BLaER1 treated with 17β-estradiol and CSF1 and Interleukin-3, amounts not matched to agents 10 nM and 100 nM (cell line): ENCODE measurements around the gene RP2.

Source experiments
- H3K27ac ChIP-seq, 11 experiments: shearing (Covaris generic); formaldehyde crosslinking; 2 replicates each; pipeline ENCODE4 v1.8.1; 2022
- H3K27me3 ChIP-seq, 11 experiments: shearing (Covaris generic); formaldehyde crosslinking; 2 replicates each; pipeline ENCODE4 v1.8.1; 2022
- H3K36me3 ChIP-seq, 11 experiments: shearing (Covaris generic); formaldehyde crosslinking; 2 replicates each; pipeline ENCODE4 v1.8.1; 2022
- H3K4me1 ChIP-seq, 10 experiments: shearing (Covaris generic); formaldehyde crosslinking; 2 replicates each; pipeline ENCODE4 v1.8.1; 2022
- H3K4me2 ChIP-seq, 11 experiments: shearing (Covaris generic); formaldehyde crosslinking; 2 replicates each; pipeline ENCODE4 v1.8.1; 2022
- H3K4me3 ChIP-seq, 10 experiments: shearing (Covaris generic); formaldehyde crosslinking; 2 replicates each; pipeline ENCODE4 v1.8.1; 2022
- H3K9ac ChIP-seq, 11 experiments: shearing (Covaris generic); formaldehyde crosslinking; 2 replicates each; pipeline ENCODE4 v1.8.1; 2022
- H3K9me3 ChIP-seq, 11 experiments: shearing (Covaris generic); formaldehyde crosslinking; replicated peaks in 1 of 11; 2 replicates each; pipeline ENCODE4 v1.8.1; 2022
- H4K20me1 ChIP-seq, 11 experiments: shearing (Covaris generic); formaldehyde crosslinking; 2 replicates each; pipeline ENCODE4 v1.8.1; 2022
- Cebpa-rat ChIP-seq, 11 experiments: shearing (Covaris generic); IDR thresholded peaks; 2 replicates each; pipeline ENCODE4 v1.8.1; 2022

RP2 gene

DNA sequence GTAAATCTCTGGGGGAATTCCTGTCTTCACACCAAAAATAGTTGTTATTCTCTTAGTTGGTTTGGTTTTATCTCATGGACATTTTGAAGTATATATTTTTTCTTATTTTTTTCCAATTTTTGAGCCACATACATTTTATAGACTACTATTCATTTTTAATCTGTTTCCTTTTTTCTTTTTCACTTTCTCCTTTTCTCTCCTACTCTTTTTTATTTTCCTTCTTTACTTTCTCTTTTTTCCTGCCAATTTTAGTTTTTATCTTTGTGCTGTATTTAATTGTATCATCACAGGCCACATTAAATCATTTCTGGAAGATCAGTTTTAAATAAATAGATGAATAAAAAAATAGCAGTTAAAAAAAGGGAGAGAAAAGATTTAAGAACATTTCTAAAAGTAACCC, 61.4 kb downstream of the RP2 start:
- Histone ChIP-seq H3K4me2 (no peak overlapping the region), H3K27ac (no peak overlapping the region), H3K27me3 (no peaks in the 10 kb centered on the region), H3K36me3 (no peaks in the 10 kb centered on the region), H3K9me3 (no peaks in the 10 kb centered on the region), H3K4me1 (peaks cover 0 to under 1% (median 0%) of the 10 kb centered on the region in 10 experiments; a peak in 3 of 20 replicates), H3K9ac (no peak overlapping the region), H3K4me3 (no peak overlapping the region), H4K20me1 (no peaks in the 10 kb centered on the region; a peak in 1 of 22 replicates)
- TF ChIP-seq Cebpa-rat (IDR thresholded peaks at IDR 0.05), result no peak

DNA sequence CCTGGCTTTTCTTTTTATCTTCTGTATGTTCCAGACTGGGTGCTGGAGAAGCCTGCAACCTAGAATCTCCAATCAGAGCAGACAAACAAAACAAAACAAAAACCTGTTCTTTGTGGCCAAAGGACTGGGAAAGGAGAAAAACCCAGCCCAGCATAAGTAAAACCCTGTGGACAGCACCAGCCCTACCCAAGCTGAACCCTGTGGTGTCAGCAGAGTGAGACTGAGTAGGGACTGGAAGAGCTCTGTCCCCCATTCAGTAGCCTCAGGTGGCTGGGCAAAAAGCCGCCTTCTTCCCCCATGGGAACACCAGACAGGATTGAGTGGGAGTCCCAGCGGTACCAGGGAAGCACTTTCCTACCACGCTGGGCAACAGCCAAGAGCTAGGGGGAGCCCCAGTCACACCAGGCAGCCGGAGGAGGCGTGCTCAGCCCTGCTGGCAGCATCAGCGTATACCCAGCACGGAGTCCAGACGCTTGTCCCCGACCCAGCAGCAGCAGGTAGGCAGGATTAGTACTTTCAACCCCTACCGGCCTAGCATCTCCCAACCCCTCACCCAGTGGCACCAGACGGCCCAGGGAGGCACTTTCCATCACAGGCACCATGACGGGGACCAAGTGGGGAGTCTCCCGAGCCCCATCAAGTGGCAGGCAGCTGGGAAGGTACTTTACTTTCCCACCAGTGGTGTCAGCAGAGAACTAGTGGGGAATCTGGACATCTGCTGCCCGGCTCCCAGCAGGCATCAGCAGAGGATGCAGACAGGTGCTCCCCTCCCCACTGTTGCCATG, 66.8 kb downstream of the RP2 start:
- Histone ChIP-seq H3K4me3 (peak overlapping the region; percentile 40 to 67 (median 51); a peak in 19 of 20 replicates), H3K4me1 (peaks cover 0 to 21% (median 13%) of the 10 kb centered on the region in 10 experiments; a peak in 17 of 20 replicates), H4K20me1 (no peaks in the 10 kb centered on the region), H3K36me3 (no peaks in the 10 kb centered on the region), H3K4me2 (peak overlapping the region; percentile 46 to 68 (median 59)), H3K9me3 (no peaks in the 10 kb centered on the region), H3K27me3 (no peaks in the 10 kb centered on the region), H3K9ac (peak overlapping the region in 1 of 11 experiments; percentile 34; a peak in 1 of 22 replicates), H3K27ac (no peak overlapping the region)
- TF ChIP-seq Cebpa-rat (IDR thresholded peaks at IDR 0.05), result no peak

DNA sequence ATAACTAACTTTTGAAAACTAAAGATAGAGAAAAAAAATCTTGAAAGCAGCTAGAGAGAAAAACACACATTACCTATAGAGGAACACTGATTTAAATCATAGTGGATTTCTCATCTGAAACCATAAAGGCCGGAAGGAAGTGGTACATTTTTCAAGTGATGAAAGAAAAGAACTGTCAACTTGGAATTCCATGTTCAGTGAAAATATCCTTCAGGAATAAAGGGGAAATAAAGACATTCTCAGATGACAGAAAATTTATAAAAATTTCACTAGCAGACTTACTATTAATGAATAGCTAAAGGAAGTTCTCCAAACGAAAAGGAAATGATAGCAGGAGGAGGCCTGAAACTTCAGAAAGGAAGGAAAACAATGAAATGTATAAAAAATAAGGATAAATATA, 67.8 kb downstream of the RP2 start:
- TF ChIP-seq Cebpa-rat (IDR thresholded peaks at IDR 0.05), result no peak
- Histone ChIP-seq H3K27me3 (no peaks in the 10 kb centered on the region), H3K27ac (no peak overlapping the region), H3K4me2 (peak overlapping the region in 8 of 11 experiments; percentile 46 to 68 (median 60); a peak in 15 of 22 replicates), H4K20me1 (no peaks in the 10 kb centered on the region), H3K9ac (no peak overlapping the region), H3K4me1 (peaks cover 0 to 21% (median 13%) of the 10 kb centered on the region in 10 experiments; a peak in 17 of 20 replicates), H3K4me3 (no peak overlapping the region), H3K36me3 (no peaks in the 10 kb centered on the region), H3K9me3 (no peaks in the 10 kb centered on the region)

DNA sequence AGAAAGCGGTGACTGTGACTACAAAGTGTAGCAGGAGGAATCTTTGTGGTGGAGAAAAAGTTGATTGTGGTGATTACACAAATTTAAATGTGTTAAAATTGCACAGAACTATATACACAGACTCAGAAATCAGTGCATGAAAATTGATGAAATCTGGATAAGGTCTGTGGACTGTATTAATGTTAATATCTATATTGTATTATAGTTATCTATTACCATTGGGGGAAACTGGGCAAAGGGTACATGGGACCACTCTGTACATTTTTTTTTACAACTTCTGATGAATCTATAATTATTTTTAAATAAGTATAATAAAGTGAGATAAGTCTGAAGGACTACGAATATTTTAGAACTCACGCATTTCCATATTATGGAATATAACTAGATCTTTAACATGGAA, 73.6 kb downstream of the RP2 start:
- Histone ChIP-seq H4K20me1 (peaks cover 0 to 27% (median 18%) of the 10 kb centered on the region in 11 experiments; a peak in 12 of 22 replicates), H3K36me3 (no peaks in the 10 kb centered on the region), H3K9me3 (peaks cover 6 to 20% (median 14%) of the 10 kb centered on the region in 11 experiments; a peak in 16 of 22 replicates), H3K4me2 (no peak overlapping the region), H3K4me1 (peaks cover 0 to 16% (median 11%) of the 10 kb centered on the region in 10 experiments; a peak in 16 of 20 replicates), H3K27ac (no peak overlapping the region), H3K9ac (no peak overlapping the region), H3K4me3 (no peak overlapping the region), H3K27me3 (no peaks in the 10 kb centered on the region)
- TF ChIP-seq Cebpa-rat (IDR thresholded peaks at IDR 0.05), result no peak

DNA sequence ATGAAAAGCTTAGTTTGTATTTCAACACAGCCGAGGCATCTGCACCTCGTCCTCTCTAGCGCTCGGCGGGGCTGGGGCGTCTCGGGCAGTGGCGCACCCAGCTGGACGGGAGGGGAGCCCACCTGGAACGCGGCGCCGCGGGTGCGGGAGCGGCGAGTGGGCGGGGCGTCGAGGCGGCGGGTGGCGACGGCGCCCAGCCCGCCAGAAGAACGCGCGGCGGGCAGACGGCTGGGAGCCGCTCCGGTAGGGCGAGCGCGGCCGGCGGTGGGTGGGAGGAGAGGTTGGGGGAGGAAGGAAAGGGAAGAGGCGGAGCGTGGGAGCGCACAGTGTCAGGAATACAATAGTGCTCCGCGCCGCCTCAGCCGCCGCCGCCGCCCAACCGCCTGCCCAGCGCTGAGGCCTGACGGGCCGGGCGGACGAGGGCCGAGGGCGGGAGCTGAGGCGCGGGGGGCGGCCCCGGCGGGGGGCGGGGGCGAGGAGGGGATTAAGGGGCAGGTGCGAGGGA, 75.3 kb downstream of the RP2 start, which contains the start of gene JADE3:
Gene JADE3 (plus strand): TSS at position 324 of the 505 bp plus-strand sequence. CDS start 72,474 bp downstream, outside the sequence.
- peak within 1 kb of the TSS; percentile 58 to 87 (median 75) for H3K4me2 ChIP-seq
- peaks cover 6 to 20% (median 14%) of the 10 kb centered on the region in 11 experiments; a peak in 16 of 22 replicates for H3K9me3 ChIP-seq
- H4K20me1 ChIP-seq, result peaks cover 0 to 41% (median 18%) of the 10 kb centered on the region in 11 experiments; a peak in 12 of 22 replicates
- peak within 1 kb of the TSS; percentile 12 to 84 (median 79); a peak in 20 of 22 replicates for H3K27ac ChIP-seq
- H3K9ac ChIP-seq, result peak within 1 kb of the TSS; percentile 74 to 87 (median 84)
- H3K4me1 ChIP-seq, result peaks cover 0 to 16% (median 11%) of the 10 kb centered on the region in 10 experiments; a peak in 16 of 20 replicates
- peak within 1 kb of the TSS; percentile 66 to 83 (median 76) for H3K4me3 ChIP-seq
- no peaks in the 10 kb centered on the region for H3K36me3 ChIP-seq
- TF ChIP-seq Cebpa-rat (IDR thresholded peaks at IDR 0.05), result no peak
- H3K27me3 ChIP-seq, result no peaks in the 10 kb centered on the region

DNA sequence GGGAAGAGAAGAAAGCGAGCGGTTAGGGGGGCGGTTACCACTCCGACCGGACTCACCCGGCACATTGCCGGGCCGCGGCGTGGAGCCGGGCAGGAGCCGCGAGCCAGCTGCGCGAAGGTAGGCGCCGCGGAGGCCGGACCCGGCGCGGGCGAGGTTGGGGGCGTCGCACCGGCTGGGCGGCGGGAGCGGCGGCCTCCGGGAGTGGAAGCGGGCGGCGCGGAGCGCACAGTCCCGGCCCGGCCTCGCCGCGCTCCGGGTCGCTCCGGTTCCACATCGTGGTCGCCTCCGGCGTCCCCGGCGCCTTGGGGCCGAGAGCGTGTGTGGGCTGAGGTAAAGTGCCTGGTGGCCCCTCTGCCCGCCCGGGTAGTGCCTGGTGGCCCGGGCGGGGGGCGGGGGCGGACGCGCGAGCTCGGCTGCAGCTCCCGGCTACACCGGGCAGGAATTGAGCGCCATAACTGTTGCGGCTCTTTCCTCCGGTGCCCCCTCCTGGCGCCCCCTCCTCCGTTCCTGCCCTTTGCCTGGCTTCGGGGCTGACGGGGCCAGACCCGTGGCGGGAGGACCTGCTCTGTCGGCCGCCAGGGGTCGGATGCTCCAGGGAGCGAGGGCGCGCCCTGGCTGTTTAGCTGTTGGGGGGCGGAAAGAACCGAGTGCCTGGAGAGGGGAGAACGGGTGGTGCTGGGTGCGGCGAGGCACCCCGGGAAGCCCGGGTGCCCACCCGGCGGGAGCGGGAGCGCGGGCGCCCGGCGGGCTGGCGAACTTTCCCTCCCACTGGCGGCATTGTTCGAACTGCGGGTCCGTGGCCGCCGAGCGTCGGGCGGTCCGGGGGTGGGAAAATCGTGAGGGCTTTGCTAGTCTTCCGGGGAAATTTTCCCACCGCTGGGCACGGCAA, 76.0 kb downstream of the RP2 start:
- Histone ChIP-seq H3K27me3 (no peaks in the 10 kb centered on the region), H3K27ac (peak overlapping the region; percentile 12 to 84 (median 79); a peak in 20 of 22 replicates)

DNA sequence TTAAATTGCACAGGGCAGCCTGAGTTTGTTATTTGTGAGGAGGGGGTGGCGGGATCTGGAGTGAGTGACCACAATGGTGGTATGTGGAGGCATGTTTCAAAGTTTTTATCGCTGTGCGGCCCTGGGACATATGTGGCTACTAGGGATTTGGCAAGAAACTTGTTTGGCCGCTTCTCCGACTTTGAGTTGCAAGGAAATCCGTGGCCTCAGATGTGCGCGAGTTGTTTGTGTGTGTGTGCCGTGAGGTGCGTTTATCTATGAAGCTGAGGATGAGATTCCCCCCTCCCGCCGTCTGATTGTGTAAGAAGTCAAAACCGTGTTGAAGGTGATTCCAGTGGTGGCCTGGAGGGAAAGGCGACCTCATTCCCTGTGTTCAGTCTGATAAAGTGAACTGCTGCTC, 76.8 kb downstream of the RP2 start:
- Histone ChIP-seq H4K20me1 (peaks cover 0 to 53% (median 18%) of the 10 kb centered on the region in 11 experiments; a peak in 12 of 22 replicates), H3K4me1 (peaks cover 0 to 16% (median 11%) of the 10 kb centered on the region in 10 experiments; a peak in 16 of 20 replicates), H3K4me2 (peak overlapping the region; percentile 58 to 87 (median 75)), H3K9ac (peak overlapping the region; percentile 74 to 87 (median 84); a peak in 21 of 22 replicates), H3K36me3 (peaks cover 0 to 3% (median 0%) of the 10 kb centered on the region in 11 experiments; a peak in 2 of 22 replicates), H3K27ac (peak overlapping the region in 9 of 11 experiments; percentile 69 to 84 (median 80); a peak in 18 of 22 replicates), H3K27me3 (no peaks in the 10 kb centered on the region), H3K9me3 (peaks cover 9 to 22% (median 14%) of the 10 kb centered on the region in 11 experiments; a peak in 18 of 22 replicates), H3K4me3 (peak overlapping the region; percentile 66 to 83 (median 76))
- TF ChIP-seq Cebpa-rat (IDR thresholded peaks at IDR 0.05), result peak in 1 of 11 experiments; percentile 46; a peak in 1 of 22 replicates

More for the DNA sequence above, 76.0 kb downstream of the RP2 start:
- H3K9ac ChIP-seq, result peak overlapping the region; percentile 74 to 87 (median 84)
- peak overlapping the region; percentile 66 to 83 (median 76) for H3K4me3 ChIP-seq
- H3K9me3 ChIP-seq, result peaks cover 6 to 20% (median 14%) of the 10 kb centered on the region in 11 experiments; a peak in 16 of 22 replicates
- peak overlapping the region; percentile 58 to 87 (median 75) for H3K4me2 ChIP-seq
- peaks cover 0 to 16% (median 11%) of the 10 kb centered on the region in 10 experiments; a peak in 16 of 20 replicates for H3K4me1 ChIP-seq
- TF ChIP-seq Cebpa-rat (IDR thresholded peaks at IDR 0.05), result no peak
- H4K20me1 ChIP-seq, result peaks cover 0 to 47% (median 18%) of the 10 kb centered on the region in 11 experiments; a peak in 12 of 22 replicates
- no peaks in the 10 kb centered on the region for H3K36me3 ChIP-seq

DNA sequence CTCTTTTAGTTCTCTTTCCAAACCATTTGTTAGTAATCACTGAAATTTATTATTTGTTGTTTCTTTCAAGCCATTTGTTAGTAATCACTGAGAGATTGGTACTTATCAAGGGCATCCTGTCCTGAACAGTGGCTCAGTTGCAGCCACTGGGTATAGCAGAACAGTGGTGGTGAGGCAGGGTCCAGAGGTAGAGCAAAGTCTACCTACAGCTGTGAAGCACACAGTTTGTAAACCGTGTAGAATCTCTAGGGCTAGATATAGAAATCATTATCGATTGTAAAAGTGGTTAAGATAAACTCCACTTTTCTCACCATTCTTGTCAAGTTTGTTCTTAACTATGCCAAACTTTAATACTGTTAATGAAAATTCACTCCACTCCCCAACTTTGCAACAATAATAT, 79.4 kb downstream of the RP2 start:
- no peak overlapping the region for H3K4me2 ChIP-seq

More for the DNA sequence above, 79.4 kb downstream of the RP2 start:
- Histone ChIP-seq H3K9ac (no peak overlapping the region), H3K36me3 (peaks cover 0 to 7% (median 0%) of the 10 kb centered on the region in 11 experiments; a peak in 3 of 22 replicates), H3K27ac (no peak overlapping the region), H3K27me3 (no peaks in the 10 kb centered on the region), H3K4me3 (no peak overlapping the region), H4K20me1 (peaks cover 0 to 55% (median 18%) of the 10 kb centered on the region in 11 experiments; a peak in 12 of 22 replicates), H3K9me3 (peaks cover 28 to 48% (median 40%) of the 10 kb centered on the region in 11 experiments), H3K4me1 (peaks cover 0 to 16% (median 11%) of the 10 kb centered on the region in 10 experiments; a peak in 16 of 20 replicates)
- TF ChIP-seq Cebpa-rat (IDR thresholded peaks at IDR 0.05), result no peak
